ENCODE data around the gene SMIM14. TPM values are rescaled to one million over a fixed set of nuclear protein-coding genes. Genes with fewer than 3 reads are reported as not detected.

The SMIM14 gene
- total RNA-seq, 1 experiment from 2014 or later, result 14.5 TPM

- POLR2A ChIA-PET (ENCODE audit: low non-redundant PET), result interaction anchor here (0.6 kb wide), 1 partner anchor 379 kb away, joined by 7 read pairs; no protein-coding TSS in a partner anchor
- no peak for TF ChIP-seq EZH2 (IDR thresholded peaks at IDR 0.05; ENCODE audit: borderline replicate concordance, low read depth, low read length, poor library complexity, severe bottlenecking)
- TF ChIP-seq CTCF (conservative IDR thresholded peaks at IDR 0.05; ENCODE audit: low read depth, low read length), result no peak
- no peaks in the 10 kb centered on the region for H3K4me1 ChIP-seq (ENCODE audit: insufficient read depth, low read length, poor library complexity, severe bottlenecking)
- intact Hi-C loops (cut with micrococcal nuclease; ENCODE audit: unreplicated experiment), result no loop called here
- H3K4me3 ChIP-seq (ENCODE audit: low read depth, low read length, poor library complexity, severe bottlenecking), result no peak overlapping the region
- H3K36me3 ChIP-seq (ENCODE audit: insufficient read depth, low read length, poor library complexity, severe bottlenecking), result no peaks in the 10 kb centered on the region
- no peak overlapping the region for H3K27ac ChIP-seq (ENCODE audit: low read depth, low read length, poor library complexity, severe bottlenecking)
- BruUV-seq (replicated peaks), result no TSS peak
- DNase-seq (ENCODE audit: low spot score), result no peak
- H3K9me3 ChIP-seq (ENCODE audit: low read depth, low read length, poor library complexity, severe bottlenecking), result no peaks in the 10 kb centered on the region
- H3K27me3 ChIP-seq (replicated peaks; ENCODE audit: insufficient read depth, low read depth, low read length, poor library complexity), result no peaks in the 10 kb centered on the region
- CTCF ChIA-PET, result interaction anchor here (0.6 kb wide), 1 partner anchor 14 kb away, joined by 4 read pairs; no protein-coding TSS in a partner anchor
Observed at GRCh38 chr4:39667706-39668105, 29.0 kb upstream of the SMIM14 start.

GRCh38 chr4:39664828-39665731, 26.4 kb upstream of the SMIM14 start:
- BruUV-seq (replicated peaks), result no TSS peak
- Histone ChIP-seq H3K27ac (ENCODE audit: low read depth, low read length, poor library complexity, severe bottlenecking) (no peak overlapping the region), H3K4me1 (ENCODE audit: insufficient read depth, low read length, poor library complexity, severe bottlenecking) (no peaks in the 10 kb centered on the region), H3K27me3 (replicated peaks; ENCODE audit: insufficient read depth, low read depth, low read length, poor library complexity) (no peaks in the 10 kb centered on the region), H3K4me3 (ENCODE audit: low read depth, low read length, poor library complexity, severe bottlenecking) (no peak overlapping the region), H3K9me3 (ENCODE audit: low read depth, low read length, poor library complexity, severe bottlenecking) (no peaks in the 10 kb centered on the region), H3K36me3 (ENCODE audit: insufficient read depth, low read length, poor library complexity, severe bottlenecking) (no peaks in the 10 kb centered on the region)
- ChIA-PET POLR2A (ENCODE audit: low non-redundant PET) (no interaction called here), CTCF (interaction anchor here (0.5 kb wide), 1 partner anchor 12 kb away, joined by 7 read pairs; no protein-coding TSS in a partner anchor)
- intact Hi-C loops (cut with micrococcal nuclease; ENCODE audit: unreplicated experiment), result no loop called here
- TF ChIP-seq CTCF (conservative IDR thresholded peaks at IDR 0.05; ENCODE audit: low read depth, low read length) (no peak), EZH2 (IDR thresholded peaks at IDR 0.05; ENCODE audit: borderline replicate concordance, low read depth, low read length, poor library complexity, severe bottlenecking) (no peak)
- DNase-seq (ENCODE audit: low spot score), result no peak

- no peak overlapping the region for H3K4me3 ChIP-seq (ENCODE audit: low read depth, low read length, poor library complexity, severe bottlenecking)
- H3K27me3 ChIP-seq (replicated peaks; ENCODE audit: insufficient read depth, low read depth, low read length, poor library complexity), result no peaks in the 10 kb centered on the region
- ChIA-PET CTCF (interaction anchor here (0.6 kb wide), 1 partner anchor 18 kb away, joined by 5 read pairs; no protein-coding TSS in a partner anchor), POLR2A (ENCODE audit: low non-redundant PET) (no interaction called here)
- no TSS peak for BruUV-seq (replicated peaks)
- intact Hi-C loops (cut with micrococcal nuclease; ENCODE audit: unreplicated experiment), result no loop called here
- TF ChIP-seq EZH2 (IDR thresholded peaks at IDR 0.05; ENCODE audit: borderline replicate concordance, low read depth, low read length, poor library complexity, severe bottlenecking), result no peak
- TF ChIP-seq CTCF (conservative IDR thresholded peaks at IDR 0.05; ENCODE audit: low read depth, low read length), result no peak
- H3K36me3 ChIP-seq (ENCODE audit: insufficient read depth, low read length, poor library complexity, severe bottlenecking), result no peaks in the 10 kb centered on the region
- H3K9me3 ChIP-seq (ENCODE audit: low read depth, low read length, poor library complexity, severe bottlenecking), result no peaks in the 10 kb centered on the region
- no peak for DNase-seq (ENCODE audit: low spot score)
- no peak overlapping the region for H3K27ac ChIP-seq (ENCODE audit: low read depth, low read length, poor library complexity, severe bottlenecking)
- no peaks in the 10 kb centered on the region for H3K4me1 ChIP-seq (ENCODE audit: insufficient read depth, low read length, poor library complexity, severe bottlenecking)
Observed at GRCh38 chr4:39662683-39663082, 24.0 kb upstream of the SMIM14 start.
